ENCODE data around the gene CADM1. TPM values are rescaled to one million over a fixed set of nuclear protein-coding genes. Genes with fewer than 3 reads are reported as not detected.

The CADM1 gene
- total RNA-seq, 4 donors from 2014 or later, result 2.9 to 25.7 (median 9.6) TPM

- no peak for TF ChIP-seq CTCF (IDR thresholded peaks at IDR 0.05; ENCODE audit: low read depth)
These were observed 315.3 kb downstream of the CADM1 start for GRCh38 chr11:115188898-115189278.

GRCh38 chr11:115188188-115188897 lies 315.9 kb downstream of the CADM1 start:
- no peak for TF ChIP-seq CTCF (IDR thresholded peaks at IDR 0.05; ENCODE audit: low read depth)

DNA sequence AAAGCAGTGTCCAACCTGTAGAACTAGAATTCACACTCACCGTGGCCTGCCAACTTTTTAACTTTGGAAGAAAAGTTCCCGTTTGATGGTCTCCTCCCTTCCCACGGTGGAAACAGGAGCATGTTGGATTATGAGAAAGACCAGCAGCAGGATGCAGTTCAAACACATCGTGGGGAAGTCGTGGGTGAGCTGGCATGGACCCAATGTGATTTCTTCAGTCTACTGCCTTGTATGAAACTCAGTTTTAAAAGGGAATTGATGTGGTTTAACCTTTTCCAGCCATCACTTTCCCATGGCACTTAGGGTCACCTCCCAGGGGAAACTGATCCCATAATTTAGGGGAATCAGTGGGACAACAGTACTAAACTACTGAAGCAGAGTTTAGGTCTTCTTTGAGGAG lies 318.3 kb downstream of the CADM1 start:
- TF ChIP-seq CTCF (IDR thresholded peaks at IDR 0.05; ENCODE audit: low read depth), result no peak

GRCh38 chr11:115185507-115185906 lies 318.7 kb downstream of the CADM1 start:
- no peak for TF ChIP-seq CTCF (IDR thresholded peaks at IDR 0.05; ENCODE audit: low read depth)

DNA sequence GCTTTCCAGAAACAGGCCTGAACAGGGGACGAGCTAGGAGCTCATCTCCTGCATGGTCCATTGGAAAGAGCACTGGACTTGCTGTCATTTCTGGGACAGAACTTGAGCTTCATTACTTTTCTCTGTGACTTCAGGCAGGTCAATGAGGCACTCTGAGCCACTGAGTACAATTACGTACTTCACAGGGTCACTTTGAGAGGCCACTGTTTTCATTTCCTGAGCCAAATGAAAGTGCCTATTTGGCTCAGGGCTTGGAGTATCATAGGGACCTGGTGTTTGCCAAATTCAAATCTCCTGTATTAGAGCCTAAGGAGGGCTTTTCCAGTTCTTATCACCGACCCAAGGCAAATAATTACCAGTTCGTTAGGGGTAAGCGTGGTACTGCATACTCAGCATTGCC lies 319.3 kb downstream of the CADM1 start:
- no peak for TF ChIP-seq CTCF (IDR thresholded peaks at IDR 0.05; ENCODE audit: low read depth)

DNA sequence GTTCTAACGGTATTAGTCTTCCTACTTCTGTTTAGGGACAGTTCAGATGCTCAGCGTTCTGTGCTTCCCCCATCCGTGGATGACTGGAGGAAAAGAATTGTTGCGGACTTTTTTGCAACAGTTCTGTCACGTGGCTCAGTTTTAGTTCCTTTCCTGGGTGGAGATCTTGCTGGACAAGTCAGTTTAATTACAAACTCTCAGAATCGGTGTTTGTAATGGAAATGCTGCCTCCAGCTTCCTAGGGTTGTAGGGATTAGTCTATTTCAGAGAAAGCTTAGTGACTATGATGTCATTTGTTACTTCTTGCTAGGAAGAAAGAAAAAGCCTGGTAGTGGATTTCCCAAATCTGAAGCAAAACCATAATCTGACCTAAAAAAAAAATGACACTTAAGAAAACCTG lies 320.4 kb downstream of the CADM1 start:
- no peak for TF ChIP-seq CTCF (IDR thresholded peaks at IDR 0.05; ENCODE audit: low read depth)

DNA sequence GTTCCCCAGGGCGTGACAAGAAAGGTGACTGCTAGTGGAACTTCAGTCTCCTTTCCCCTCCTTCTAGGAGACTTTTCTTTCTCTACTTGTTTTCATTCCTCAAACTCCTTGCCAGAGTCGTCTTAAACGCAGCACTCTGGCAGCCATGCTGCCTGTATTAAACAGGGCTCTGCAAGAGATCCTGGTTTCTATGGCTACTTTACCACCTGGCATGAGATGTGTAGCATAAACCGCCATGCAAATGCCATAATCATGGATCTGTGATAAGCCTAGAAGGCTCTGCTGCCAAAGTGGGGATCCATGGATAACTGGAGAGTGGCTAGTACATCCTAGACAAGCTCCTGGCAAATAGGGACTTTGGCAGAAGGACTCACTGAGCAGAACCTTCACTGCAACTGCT lies 321.1 kb downstream of the CADM1 start:
- TF ChIP-seq CTCF (IDR thresholded peaks at IDR 0.05; ENCODE audit: low read depth), result no peak
